ENCODE data around the gene LMO2. TPM values are rescaled to one million over a fixed set of nuclear protein-coding genes. Genes with fewer than 3 reads are reported as not detected.

Gene LMO2
- total RNA-seq, 1 experiment from 2014 or later = 0.33 TPM

DNA sequence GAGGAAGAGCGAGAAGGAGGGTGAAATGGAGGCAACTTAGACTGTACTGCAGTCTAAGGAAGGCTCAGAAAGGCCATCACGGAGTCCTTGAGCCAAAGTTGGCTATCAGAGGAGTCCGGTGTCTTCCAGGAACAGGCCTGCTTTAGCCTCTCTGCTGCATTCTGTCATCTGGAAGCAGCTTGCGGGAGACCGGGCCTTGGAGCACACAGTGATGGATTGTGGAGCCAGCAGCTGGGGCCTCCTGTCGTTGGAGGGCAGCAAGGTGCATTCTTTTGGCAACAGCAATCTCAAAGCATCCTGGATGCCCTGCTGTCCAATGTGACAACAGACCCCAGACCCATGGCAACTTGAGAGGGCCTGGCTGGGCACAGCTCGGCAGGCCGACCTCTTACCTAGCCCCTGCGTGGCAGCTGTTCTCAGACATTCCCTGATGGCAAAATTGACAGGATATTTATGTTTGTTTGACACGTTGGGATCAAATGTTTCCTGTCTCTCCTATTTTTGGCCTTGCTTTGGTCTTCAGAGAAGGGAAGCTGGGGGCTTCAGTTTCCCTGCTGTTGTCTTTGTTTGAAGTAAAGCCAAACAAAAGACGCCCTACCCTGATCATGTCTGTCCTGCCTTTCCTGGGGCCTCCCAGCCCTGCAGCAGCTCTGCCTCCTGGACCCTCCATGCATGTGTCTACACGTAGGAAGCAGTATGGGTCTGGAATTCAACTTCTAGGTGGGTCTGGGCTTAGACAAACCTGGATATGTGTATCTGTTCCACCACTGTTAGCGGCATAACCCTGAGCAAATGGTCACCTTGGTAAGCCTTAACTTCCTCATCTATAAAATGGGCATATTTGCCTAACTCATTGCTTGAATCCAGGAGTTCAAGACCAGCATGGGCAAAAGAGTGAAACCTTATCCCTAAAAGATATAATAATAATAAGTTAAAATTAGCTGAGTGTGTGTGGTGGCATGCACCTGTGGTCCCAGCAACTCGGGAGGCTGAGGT is 43.9 kb upstream of the LMO2 start:
- DNase-seq = no peak
- no peak overlapping the region for H3K18ac ChIP-seq (ENCODE audit: insufficient read length, low read depth, low read length)
- WGBS (ENCODE audit: extremely low coverage, insufficient read length, low lambda C conversion rate) = no CpG with 5 or more reads among the region's 14 CpGs

More for the DNA sequence above, 43.9 kb upstream of the LMO2 start:
- H3K4me2 ChIP-seq (ENCODE audit: insufficient read depth, insufficient read length, low read length) = no peak overlapping the region
- no peak overlapping the region for H2BK12ac ChIP-seq (ENCODE audit: insufficient read length, low read depth, low read length)
- no peaks in the 10 kb centered on the region for H3K79me2 ChIP-seq (ENCODE audit: insufficient read depth, low read length)
- peaks cover 4% of the 10 kb centered on the region for H3K27me3 Mint-ChIP-seq (ENCODE audit: low read depth)
- no peaks in the 10 kb centered on the region for H3K4me1 ChIP-seq (ENCODE audit: insufficient read depth, low read length)
- no peak for TF ChIP-seq CTCF (conservative IDR thresholded peaks at IDR 0.05)
- no peak overlapping the region for H3K23ac ChIP-seq (ENCODE audit: insufficient read length, low read depth, low read length)
- no peaks in the 10 kb centered on the region for H3K79me1 ChIP-seq (ENCODE audit: insufficient read depth, low read depth, low read length, poor library complexity, severe bottlenecking)
- no peak overlapping the region for H2AK5ac ChIP-seq (ENCODE audit: insufficient read length, low read length)
- no peak overlapping the region for H3T11ph ChIP-seq (ENCODE audit: low read length)
- peaks cover 7 to 13% of the 10 kb centered on the region in 2 experiments for H3K9me3 Mint-ChIP-seq
- no peak overlapping the region for H3K4ac ChIP-seq (ENCODE audit: low read depth, low read length)
- no peak overlapping the region for H3K27ac ChIP-seq (ENCODE audit: insufficient read length, low read depth, low read length)
- H3K27me3 ChIP-seq (ENCODE audit: insufficient read depth, low read length) = no peaks in the 10 kb centered on the region
- H3K27ac Mint-ChIP-seq = peak overlapping the region in 1 of 3 experiments; percentile 32; a peak in 1 of 7 replicates
- no peak overlapping the region for H4K8ac ChIP-seq (replicated peaks; ENCODE audit: insufficient read length, low read depth, low read length)
- no peaks in the 10 kb centered on the region for H3K23me2 ChIP-seq (ENCODE audit: insufficient read length, low read depth, low read length, poor library complexity, severe bottlenecking)
- H2BK15ac ChIP-seq (ENCODE audit: low read depth, low read length) = no peak overlapping the region
- no peaks in the 10 kb centered on the region for H3K9me3 ChIP-seq (ENCODE audit: control insufficient read depth, low read depth, low read length)
- peaks cover 6% of the 10 kb centered on the region in 2 experiments; a peak in 3 of 4 replicates for H3K4me1 Mint-ChIP-seq
- no peak overlapping the region for H2BK20ac ChIP-seq (ENCODE audit: low read depth, low read length, poor library complexity, severe bottlenecking)
- no peak overlapping the region for H4K91ac ChIP-seq (ENCODE audit: insufficient read length, low read depth, low read length)
- no peak overlapping the region for H3K56ac ChIP-seq (ENCODE audit: insufficient read length, low read depth, low read length)
- H2BK120ac ChIP-seq (ENCODE audit: low read depth, low read length, poor library complexity, severe bottlenecking) = no peak overlapping the region
- no peak overlapping the region for H2BK5ac ChIP-seq (ENCODE audit: insufficient read length, low read length)
- peaks cover 0 to 8% (median 8%) of the 10 kb centered on the region in 3 experiments; a peak in 4 of 7 replicates for H3K36me3 Mint-ChIP-seq (ENCODE audit: insufficient read depth in 1 of 3, low read depth in 3 of 3)
- no peak overlapping the region for H3K14ac ChIP-seq (ENCODE audit: insufficient read depth, low read length)
- no peak overlapping the region for H3K9ac ChIP-seq (ENCODE audit: extremely low read depth, insufficient read length, low read length)
- H3K4me3 Mint-ChIP-seq = no peak overlapping the region
- no peak overlapping the region for H4K5ac ChIP-seq (ENCODE audit: insufficient read length, low read depth, low read length)
- H2AFZ ChIP-seq (ENCODE audit: low read length) = no peak overlapping the region
- H4K20me1 ChIP-seq (ENCODE audit: control insufficient read depth, insufficient read depth, insufficient read length) = no peaks in the 10 kb centered on the region

Measured in H9 (cell line).